HTERT RPE-1 (cell line): ENCODE data around the gene CACNA2D3.

ENCODE experiments used
- in situ Hi-C: fragments of 300-500 bp; cut with MboI; formaldehyde crosslinking; loops from 4 replicates; pipeline ENCODE4 v1.14.3; 2020; ENCODE audit warnings: low sequenced_read_pairs

Gene CACNA2D3

DNA sequence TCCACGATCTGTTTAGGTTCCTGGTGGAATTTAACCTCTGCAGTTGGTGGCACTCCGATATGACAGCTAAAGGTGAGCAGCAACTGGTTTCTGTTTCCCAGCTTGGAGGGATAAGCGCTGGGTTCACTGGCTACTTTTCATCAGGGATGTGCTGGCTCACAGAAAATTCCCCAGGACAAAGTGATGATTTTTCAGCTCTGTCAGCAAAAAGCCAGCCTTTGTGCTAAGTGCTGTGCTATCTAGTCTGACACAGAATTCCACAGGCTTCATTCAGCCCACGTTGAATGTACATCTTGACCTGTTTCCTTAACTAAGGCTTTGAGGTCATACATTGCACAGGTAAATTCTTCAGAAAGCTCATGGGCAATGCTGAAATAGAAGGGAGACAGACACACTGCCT is 887.0 kb downstream of the CACNA2D3 start:
- in situ Hi-C loops: no loop called here

DNA sequence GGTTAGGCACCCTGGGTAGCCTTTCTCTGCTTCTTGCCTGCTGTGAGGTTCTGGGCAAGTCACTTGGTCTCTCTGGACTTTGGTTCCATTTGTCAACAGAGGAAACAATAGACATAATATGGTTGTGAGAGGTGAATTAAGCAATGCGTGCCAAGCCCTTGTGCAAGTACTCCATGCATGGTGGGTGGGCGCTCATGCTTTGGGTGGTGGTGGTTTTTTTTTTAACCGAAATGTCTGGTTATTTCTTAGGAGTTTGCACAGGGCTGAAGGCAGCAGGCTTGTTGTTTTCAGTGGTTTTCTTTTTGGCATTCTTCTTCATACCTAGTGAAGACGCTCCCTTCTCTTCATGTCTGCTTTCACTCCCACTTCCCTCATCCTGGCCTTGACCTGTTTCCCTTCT is 889.7 kb downstream of the CACNA2D3 start:
- in situ Hi-C loops: no loop called here

GRCh38 chr3:55013145-55013925 is 891.0 kb downstream of the CACNA2D3 start:
- in situ Hi-C loops: no loop called here

GRCh38 chr3:55014081-55014480 is 891.7 kb downstream of the CACNA2D3 start:
- in situ Hi-C loops: no loop called here

GRCh38 chr3:55014906-55015305 is 892.6 kb downstream of the CACNA2D3 start:
- in situ Hi-C loops: no loop called here

GRCh38 chr3:55017876-55018275 is 895.5 kb downstream of the CACNA2D3 start:
- in situ Hi-C loops: no loop called here

DNA sequence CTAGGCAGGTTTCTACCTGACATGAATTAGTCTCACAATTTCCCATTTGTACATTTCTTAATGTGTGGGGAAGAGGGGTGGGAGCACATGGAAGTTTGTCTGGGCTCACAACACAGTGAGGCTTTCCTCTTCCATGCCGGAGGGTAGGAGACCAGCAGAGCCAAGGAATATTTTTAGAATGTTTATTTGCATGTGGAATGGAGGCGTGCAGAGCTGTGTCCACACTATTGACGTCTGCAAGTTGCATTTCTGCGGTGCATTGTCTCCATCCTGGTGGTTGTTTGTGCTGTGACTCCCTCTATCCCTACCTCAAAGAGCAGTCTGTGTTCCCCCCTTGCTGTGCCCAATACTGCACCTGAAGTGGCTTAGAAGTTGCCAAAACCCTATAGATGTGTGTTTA is 908.6 kb downstream of the CACNA2D3 start:
- in situ Hi-C loops: no loop called here

- in situ Hi-C loops: no loop called here
Observed at GRCh38 chr3:55036883-55037577, 914.7 kb downstream of the CACNA2D3 start.

- in situ Hi-C loops: no loop called here
Observed at GRCh38 chr3:55042591-55042990, 920.2 kb downstream of the CACNA2D3 start.

DNA sequence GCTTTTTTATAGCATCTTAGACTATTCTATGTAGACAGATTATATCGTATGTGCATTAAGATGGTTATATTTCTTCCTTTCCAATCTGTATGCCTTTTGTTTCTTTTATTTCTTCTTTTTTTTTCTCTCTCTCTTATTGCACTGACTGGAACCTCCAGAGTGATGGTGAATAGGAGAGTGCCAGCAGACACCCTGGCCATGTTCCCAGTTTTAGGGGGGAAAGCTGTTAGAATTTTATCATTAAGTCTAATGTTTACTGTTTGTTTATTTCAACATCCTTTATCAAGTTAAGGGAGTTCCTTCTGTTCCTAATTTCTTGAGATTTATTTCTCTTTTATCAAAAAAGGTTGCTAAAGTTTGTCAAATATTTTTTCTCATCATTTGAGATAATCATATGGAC is 922.1 kb downstream of the CACNA2D3 start:
- in situ Hi-C loops: no loop called here

GRCh38 chr3:55059027-55059629 is 936.8 kb downstream of the CACNA2D3 start:
- in situ Hi-C loops: no loop called here

DNA sequence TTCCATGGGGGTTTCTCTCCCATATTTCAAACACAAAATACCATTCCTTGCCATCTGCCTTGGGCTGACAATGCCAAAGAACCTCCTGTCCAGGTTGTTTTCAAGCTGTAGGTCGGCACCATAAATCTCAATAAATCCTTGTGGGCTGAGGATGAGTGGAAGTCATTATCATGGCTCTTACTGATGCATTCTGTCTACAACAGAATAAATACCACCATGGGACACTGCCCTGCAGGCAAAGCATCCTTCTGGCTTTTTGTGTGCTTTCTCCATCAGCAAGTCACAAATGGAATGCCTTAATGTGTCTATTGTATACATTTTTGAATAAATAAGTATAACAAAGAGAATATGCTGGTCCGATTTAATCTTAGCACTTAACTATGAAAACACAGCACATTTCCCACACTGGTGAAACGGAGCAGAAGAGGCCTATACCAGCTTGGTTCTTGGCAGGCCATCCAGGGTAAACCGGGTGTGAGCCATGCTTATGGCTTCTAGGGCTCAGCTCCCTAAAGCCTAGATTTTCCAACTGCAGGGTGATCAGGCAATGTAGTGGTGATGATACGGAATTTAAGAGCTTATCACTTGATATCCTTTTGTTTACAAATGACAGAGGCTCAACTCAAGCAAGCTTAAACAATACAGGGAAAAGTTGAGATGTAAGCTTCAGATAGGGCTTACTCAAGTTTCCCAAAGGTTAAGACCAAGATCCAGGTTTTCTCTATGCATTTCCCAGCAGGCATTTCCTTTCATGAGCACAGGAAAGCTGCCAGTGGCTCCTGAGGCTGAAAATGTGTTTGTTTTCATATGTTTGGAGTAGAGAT is 938.8 kb downstream of the CACNA2D3 start:
- in situ Hi-C loops: no loop called here

DNA sequence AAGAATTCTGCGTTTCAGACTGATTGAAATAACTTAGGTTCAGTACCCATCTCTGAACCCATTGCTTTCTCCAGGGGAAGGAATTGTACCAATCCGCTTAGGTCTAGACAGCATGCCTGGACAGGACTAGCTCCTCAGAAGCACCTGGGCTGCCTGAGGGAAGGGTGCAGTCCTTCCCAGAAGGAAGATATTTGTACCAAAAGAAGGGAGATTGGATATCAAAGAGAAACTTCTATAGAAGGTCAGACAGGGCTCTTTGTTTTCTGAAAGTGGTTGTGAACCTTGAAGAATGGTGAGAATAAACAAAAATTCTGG is 939.3 kb downstream of the CACNA2D3 start:
- in situ Hi-C loops: no loop called here

DNA sequence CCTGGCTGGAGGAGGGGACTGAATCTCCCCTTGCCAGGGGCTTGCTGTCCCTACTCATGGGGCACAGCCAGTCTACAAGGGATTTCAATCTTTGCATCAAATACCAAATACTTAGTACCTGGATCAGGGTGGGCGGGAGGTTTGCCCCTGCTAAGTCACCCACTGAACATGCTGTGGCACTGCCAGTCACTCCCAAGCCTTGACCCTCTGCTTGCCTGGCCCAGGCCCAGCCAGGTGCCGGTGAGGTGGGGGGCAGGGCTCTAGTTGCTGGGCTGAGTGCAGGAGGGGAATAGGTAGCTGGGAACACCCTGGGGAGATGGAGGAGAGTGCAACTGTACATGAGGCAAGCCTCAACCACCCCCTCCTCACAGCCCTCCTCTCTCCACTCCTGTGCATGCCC is 941.8 kb downstream of the CACNA2D3 start:
- in situ Hi-C loops: no loop called here

DNA sequence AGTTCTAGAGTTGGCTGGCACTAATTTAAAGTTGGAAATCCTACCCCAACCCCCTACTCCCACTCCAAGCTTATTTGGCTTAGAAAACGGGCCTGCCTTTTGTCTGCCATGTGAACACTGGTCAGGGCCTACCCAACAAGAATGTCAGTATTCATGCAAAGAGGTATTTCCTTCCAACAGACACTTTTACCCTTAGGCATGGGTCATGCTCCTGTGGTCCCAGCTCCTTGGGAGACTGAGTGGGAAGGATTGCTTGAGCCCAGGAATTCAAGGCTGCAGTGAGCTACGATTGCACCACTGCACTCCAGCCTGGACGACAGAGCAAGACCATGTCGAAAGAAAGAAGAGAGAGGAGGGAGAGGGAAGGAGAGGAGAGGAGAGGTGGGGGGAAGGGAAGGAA is 943.0 kb downstream of the CACNA2D3 start:
- in situ Hi-C loops: no loop called here

DNA sequence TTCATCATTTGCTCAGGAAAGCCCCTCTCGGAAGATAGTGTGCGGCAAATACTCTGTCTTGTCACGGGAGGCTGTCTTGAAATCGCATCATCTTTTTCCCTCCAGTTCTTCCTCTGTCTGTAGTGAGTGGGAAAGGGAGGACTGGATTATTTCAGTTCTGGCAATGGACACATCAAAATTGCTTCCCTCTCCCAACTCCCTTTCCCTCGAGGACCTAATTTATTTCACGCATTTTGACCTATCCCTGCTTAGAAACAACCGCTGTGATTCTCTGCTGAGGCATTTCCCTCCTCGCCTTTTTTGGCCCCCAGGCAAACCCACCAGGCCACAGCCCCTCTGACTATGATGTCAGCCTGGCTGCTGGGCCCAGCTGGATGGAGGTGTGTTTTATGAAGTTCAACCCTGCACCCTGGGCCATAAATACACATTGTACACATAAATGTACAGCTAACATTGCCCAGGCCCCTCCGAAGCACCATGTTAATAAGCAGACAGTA is 944.2 kb downstream of the CACNA2D3 start:
- in situ Hi-C loops: no loop called here

DNA sequence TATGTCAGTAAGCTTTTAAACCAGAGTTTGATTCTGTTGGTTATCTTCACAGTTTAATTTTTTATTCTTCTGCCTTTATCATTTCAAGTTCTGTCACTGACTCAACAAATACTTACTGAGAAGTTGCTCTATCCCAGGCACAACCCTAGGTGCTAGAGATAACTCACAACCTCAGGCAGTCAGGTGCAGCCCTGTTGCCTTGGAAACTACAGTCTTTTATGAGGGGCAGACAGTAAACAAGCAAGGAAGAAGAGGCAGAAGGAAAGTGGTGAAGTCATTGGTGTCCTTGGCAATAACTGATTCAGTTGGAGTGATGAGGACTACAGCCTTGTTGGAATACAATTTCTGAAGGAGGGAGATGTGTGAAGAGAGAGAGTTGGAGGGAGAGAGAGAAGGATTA is 947.6 kb downstream of the CACNA2D3 start:
- in situ Hi-C loops: no loop called here

- in situ Hi-C loops: no loop called here
Observed at GRCh38 chr3:55074796-55075195, 952.4 kb downstream of the CACNA2D3 start.

- in situ Hi-C loops: no loop called here
Observed at GRCh38 chr3:55075846-55076245, 953.5 kb downstream of the CACNA2D3 start.

GRCh38 chr3:55077726-55078125 is 955.4 kb downstream of the CACNA2D3 start:
- in situ Hi-C loops: no loop called here

DNA sequence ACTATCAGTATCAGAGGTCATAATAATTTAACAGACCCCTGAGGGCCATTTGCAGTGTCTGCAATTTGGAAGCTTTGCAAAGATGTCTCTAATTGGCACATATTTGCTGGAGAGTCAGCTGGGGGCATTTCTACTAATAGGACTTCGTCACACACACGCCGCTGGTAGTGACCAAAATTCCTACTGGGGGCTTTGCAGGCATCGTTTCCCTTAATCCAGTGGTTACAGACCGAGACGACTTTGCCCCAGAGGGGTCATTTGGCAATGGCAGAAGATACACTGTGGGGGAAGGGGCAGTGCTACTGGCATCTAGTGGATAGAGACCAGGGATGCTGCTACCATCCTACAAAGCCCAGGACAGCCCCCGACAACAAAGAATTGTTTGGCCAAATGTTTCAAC is 956.5 kb downstream of the CACNA2D3 start:
- in situ Hi-C loops: no loop called here
